ENCODE results near the gene CD44. TPM values are rescaled to one million over a fixed set of nuclear protein-coding genes. Genes with fewer than 3 reads are reported as not detected.

CD44 gene
- total and polyA plus RNA-seq, 2 donors (not counting 1 experiment from before 2014, with no cell fraction given): 660 to 980 TPM

GRCh38 chr11:35262056-35262455 lies 123.1 kb downstream of the CD44 start:
- Histone ChIP-seq H3K79me2 (ENCODE audit: control insufficient read depth, insufficient read depth, low read length) (no peaks in the 10 kb centered on the region), H3K9ac (ENCODE audit: insufficient read depth, low read length) (no peak overlapping the region), H3K4me2 (ENCODE audit: extremely low read depth, insufficient read depth, low read length) (no peak overlapping the region), H3K27ac (ENCODE audit: insufficient read depth, low read length) (no peak overlapping the region), H3K4me3 (replicated peaks in 1 of 4; ENCODE audit: control extremely low read depth in 1 of 4, insufficient read depth in 1 of 4, low read depth in 3 of 4, low read length in 4 of 4) (no peak overlapping the region), H2AFZ (ENCODE audit: low read length) (no peak overlapping the region), H3K9me3 (ENCODE audit: control insufficient read depth, insufficient read depth, low read depth, low read length) (no peaks in the 10 kb centered on the region), H4K20me1 (ENCODE audit: control insufficient read depth, extremely low read depth, insufficient read depth, low read length) (no peaks in the 10 kb centered on the region), H3K36me3 (ENCODE audit: control insufficient read depth, insufficient read depth, low read length) (no peaks in the 10 kb centered on the region), H3K4me1 (ENCODE audit: control insufficient read depth, extremely low read depth, insufficient read depth, low read length) (peaks cover 3% of the 10 kb centered on the region), H3K27me3 (ENCODE audit: control insufficient read depth, insufficient read depth, low read length) (no peaks in the 10 kb centered on the region)
- DNase-seq (ENCODE audit: low read depth in 2 of 2): no peak
- TF ChIP-seq CTCF (conservative IDR thresholded peaks at IDR 0.05 in 1 of 2, IDR thresholded peaks at IDR 0.05 in 1 of 2; ENCODE audit: low read depth in 1 of 2, low read length in 2 of 2) (no peak), EZH2 (IDR thresholded peaks at IDR 0.05; ENCODE audit: low read length, missing control alignments) (no peak)

GRCh38 chr11:35262735-35263134 lies 123.8 kb downstream of the CD44 start:
- peaks cover 6% of the 10 kb centered on the region for H3K4me1 ChIP-seq (ENCODE audit: control insufficient read depth, extremely low read depth, insufficient read depth, low read length)
- no peak overlapping the region for H3K27ac ChIP-seq (ENCODE audit: insufficient read depth, low read length)
- no peak overlapping the region for H2AFZ ChIP-seq (ENCODE audit: low read length)
- no peaks in the 10 kb centered on the region for H3K79me2 ChIP-seq (ENCODE audit: control insufficient read depth, insufficient read depth, low read length)
- H3K4me3 ChIP-seq (replicated peaks in 1 of 4; ENCODE audit: control extremely low read depth in 1 of 4, insufficient read depth in 1 of 4, low read depth in 3 of 4, low read length in 4 of 4): no peak overlapping the region
- H4K20me1 ChIP-seq (ENCODE audit: control insufficient read depth, extremely low read depth, insufficient read depth, low read length): no peaks in the 10 kb centered on the region
- H3K9ac ChIP-seq (ENCODE audit: insufficient read depth, low read length): no peak overlapping the region
- no peak overlapping the region for H3K4me2 ChIP-seq (ENCODE audit: extremely low read depth, insufficient read depth, low read length)
- no peaks in the 10 kb centered on the region for H3K36me3 ChIP-seq (ENCODE audit: control insufficient read depth, insufficient read depth, low read length)
- H3K9me3 ChIP-seq (ENCODE audit: control insufficient read depth, insufficient read depth, low read depth, low read length): no peaks in the 10 kb centered on the region
- H3K27me3 ChIP-seq (ENCODE audit: control insufficient read depth, insufficient read depth, low read length): no peaks in the 10 kb centered on the region
- no peak for DNase-seq (ENCODE audit: low read depth in 2 of 2)
- TF ChIP-seq EZH2 (IDR thresholded peaks at IDR 0.05; ENCODE audit: low read length, missing control alignments) (no peak), CTCF (conservative IDR thresholded peaks at IDR 0.05 in 1 of 2, IDR thresholded peaks at IDR 0.05 in 1 of 2; ENCODE audit: low read depth in 1 of 2, low read length in 2 of 2) (no peak)

- Histone ChIP-seq H3K4me3 (replicated peaks in 1 of 4; ENCODE audit: control extremely low read depth in 1 of 4, insufficient read depth in 1 of 4, low read depth in 3 of 4, low read length in 4 of 4) (no peak overlapping the region), H3K27ac (ENCODE audit: insufficient read depth, low read length) (no peak overlapping the region), H3K9me3 (ENCODE audit: control insufficient read depth, insufficient read depth, low read depth, low read length) (no peaks in the 10 kb centered on the region), H3K79me2 (ENCODE audit: control insufficient read depth, insufficient read depth, low read length) (no peaks in the 10 kb centered on the region), H3K4me2 (ENCODE audit: extremely low read depth, insufficient read depth, low read length) (no peak overlapping the region), H3K9ac (ENCODE audit: insufficient read depth, low read length) (no peak overlapping the region), H2AFZ (ENCODE audit: low read length) (no peak overlapping the region), H3K4me1 (ENCODE audit: control insufficient read depth, extremely low read depth, insufficient read depth, low read length) (peaks cover 12% of the 10 kb centered on the region), H4K20me1 (ENCODE audit: control insufficient read depth, extremely low read depth, insufficient read depth, low read length) (no peaks in the 10 kb centered on the region), H3K27me3 (ENCODE audit: control insufficient read depth, insufficient read depth, low read length) (no peaks in the 10 kb centered on the region), H3K36me3 (ENCODE audit: control insufficient read depth, insufficient read depth, low read length) (no peaks in the 10 kb centered on the region)
- TF ChIP-seq EZH2 (IDR thresholded peaks at IDR 0.05; ENCODE audit: low read length, missing control alignments) (no peak), CTCF (conservative IDR thresholded peaks at IDR 0.05 in 1 of 2, IDR thresholded peaks at IDR 0.05 in 1 of 2; ENCODE audit: low read depth in 1 of 2, low read length in 2 of 2) (no peak)
- no peak for DNase-seq (ENCODE audit: low read depth in 2 of 2)
Measured at GRCh38 chr11:35265755-35266454, 126.9 kb downstream of the CD44 start.
